ENCODE data around the gene DLL4.

DNA sequence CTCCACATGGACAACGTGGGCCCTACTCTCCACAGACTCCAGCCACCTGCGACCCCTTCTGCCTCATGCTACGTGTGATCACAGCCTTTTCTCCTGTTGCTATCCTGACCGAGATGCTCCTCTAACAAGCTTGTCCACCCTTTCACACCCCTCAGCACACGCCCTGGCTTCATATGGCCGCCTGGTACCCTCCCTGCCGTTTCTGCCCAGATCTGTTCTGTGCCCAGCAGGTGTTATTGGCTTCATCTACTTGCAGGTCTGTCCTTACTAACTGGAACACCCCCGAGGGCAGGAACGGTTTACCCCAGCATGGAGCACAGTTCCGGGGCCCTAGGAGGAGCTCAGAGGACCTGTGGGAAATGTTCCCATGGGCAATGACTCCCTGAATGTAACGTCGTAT, 34.1 kb downstream of the DLL4 start:
- TF ChIP-seq CTCF (IDR thresholded peaks at IDR 0.05 in 8 of 11, conservative IDR thresholded peaks at IDR 0.05 in 3 of 11) = no peak
- no peak for TF ChIP-seq POLR2A (IDR thresholded peaks at IDR 0.05)

Data from spleen (tissue), 7 donors.